HEK293 (cell line): ENCODE measurements around the gene PPP1R9B.
A peak's percentile ranks its signal among the peaks of the same experiment; 100 is the strongest.

Experiments used
- CTCF ChIA-PET: fragments of 350-600 bp; formaldehyde crosslinking; extraction: SDS; loops from one replicate; lab custom pipeline; 2021; ENCODE audit warnings: antibody characterized with exemption; lab: Yijun Ruan, JAX
- POLR2A ChIA-PET: fragments of 300-600 bp; formaldehyde crosslinking; extraction: SDS; loops from one replicate; lab custom pipeline; 2020; ENCODE audit warnings: antibody characterized with exemption, inconsistent platforms; lab: Yijun Ruan, JAX
- H3K27ac ChIP-seq: fragments of 200-500 bp; sonication (Bioruptor generic); 2 replicates; pipeline ENCODE4 v1.5.1; 2014; ENCODE audit warnings: low read depth, low read length, control low read depth, inconsistent platforms; ENCODE audit errors: extremely low read depth
- H3K36me3 ChIP-seq, 2 experiments: fragments of 200-500 bp in 1 of 2; sonication (Bioruptor generic) in 1 of 2; 1 replicate in 1 of 2; 2 replicates in 1 of 2; pipeline ENCODE4 v1.5.1; 2014 to 2017; ENCODE audit warnings: inconsistent platforms in 2 of 2, low read length in 2 of 2; ENCODE audit not compliant: control insufficient read depth in 2 of 2, insufficient read depth in 1 of 2
- H3K4me1 ChIP-seq: fragments of 200-500 bp; sonication (Bioruptor generic); 2 replicates; pipeline ENCODE4 v1.5.1; 2014; ENCODE audit warnings: mild to moderate bottlenecking, low read length, inconsistent platforms; ENCODE audit not compliant: control insufficient read depth, insufficient read depth
- H3K4me3 ChIP-seq: 2 replicates; pipeline ENCODE4 v1.5.1; 2011; ENCODE audit warnings: low read depth, mild to moderate bottlenecking, control low read depth, low read length, moderate library complexity
- H3K9me3 ChIP-seq: fragments of 200-500 bp; sonication (Bioruptor generic); 2 replicates; pipeline ENCODE4 v1.5.1; 2014; ENCODE audit warnings: low read depth, low read length, inconsistent platforms; ENCODE audit not compliant: control insufficient read depth, insufficient read depth
- EGR2 ChIP-seq: fragments of 450-650 bp; formaldehyde crosslinking; IDR thresholded peaks from 2 replicates; pipeline ENCODE4 v1.5.1; 2016; ENCODE audit warnings: low read depth, missing biosample characterization, missing genetic modification characterization
- FEZF1 ChIP-seq: fragments of 450-650 bp; formaldehyde crosslinking; IDR thresholded peaks from 2 replicates; pipeline ENCODE4 v1.5.1; 2016; ENCODE audit warnings: missing biosample characterization, missing genetic modification characterization
- PRDM1 ChIP-seq: fragments of 450-650 bp; formaldehyde crosslinking; IDR thresholded peaks from 2 replicates; pipeline ENCODE4; 2016; ENCODE audit warnings: missing biosample characterization, missing genetic modification characterization
- SCRT1 ChIP-seq: fragments of 450-650 bp; formaldehyde crosslinking; IDR thresholded peaks from 2 replicates; pipeline ENCODE4 v1.5.1; 2016; ENCODE audit warnings: missing biosample characterization, missing genetic modification characterization, borderline replicate concordance
- ZBTB1 ChIP-seq: fragments of 450-650 bp; formaldehyde crosslinking; IDR thresholded peaks from 2 replicates; pipeline ENCODE4 v1.5.1; 2016; ENCODE audit warnings: missing biosample characterization, missing genetic modification characterization
- ZBTB17 ChIP-seq: fragments of 450-650 bp; formaldehyde crosslinking; IDR thresholded peaks from 2 replicates; pipeline ENCODE4 v1.5.1; 2016; ENCODE audit warnings: missing biosample characterization, missing genetic modification characterization
- ZFHX2 ChIP-seq: fragments of 450-650 bp; formaldehyde crosslinking; conservative IDR thresholded peaks from 2 replicates; pipeline ENCODE4 v1.5.1; 2016; ENCODE audit warnings: missing biosample characterization, missing genetic modification characterization
- ZNF223 ChIP-seq: fragments of 450-650 bp; formaldehyde crosslinking; IDR thresholded peaks from 2 replicates; pipeline ENCODE4 v1.5.1; 2016; ENCODE audit warnings: missing biosample characterization, missing genetic modification characterization
- ZNF324 ChIP-seq: fragments of 450-650 bp; formaldehyde crosslinking; IDR thresholded peaks from 2 replicates; pipeline ENCODE4 v1.5.1; 2016; ENCODE audit warnings: missing biosample characterization, missing genetic modification characterization
- ZNF335 ChIP-seq: fragments of 450-650 bp; formaldehyde crosslinking; conservative IDR thresholded peaks from 2 replicates; pipeline ENCODE4 v1.5.1; 2016; ENCODE audit warnings: missing biosample characterization, missing genetic modification characterization
- ZNF366 ChIP-seq: fragments of 450-650 bp; formaldehyde crosslinking; conservative IDR thresholded peaks from 2 replicates; pipeline ENCODE4 v1.5.1; 2016; ENCODE audit warnings: missing biosample characterization, missing genetic modification characterization
- ZNF48 ChIP-seq: fragments of 450-650 bp; formaldehyde crosslinking; IDR thresholded peaks from 2 replicates; pipeline ENCODE4 v1.5.1; 2016; ENCODE audit warnings: missing biosample characterization, missing genetic modification characterization
- ZNF571 ChIP-seq: fragments of 450-650 bp; formaldehyde crosslinking; IDR thresholded peaks from 2 replicates; pipeline ENCODE4 v1.5.0; 2017; ENCODE audit warnings: missing biosample characterization, missing genetic modification characterization
- ZNF629 ChIP-seq: fragments of 450-650 bp; formaldehyde crosslinking; IDR thresholded peaks from 2 replicates; pipeline ENCODE4 v1.5.1; 2017; ENCODE audit warnings: missing biosample characterization, missing genetic modification characterization
- ZNF639 ChIP-seq: fragments of 450-650 bp; formaldehyde crosslinking; IDR thresholded peaks from 2 replicates; pipeline ENCODE4 v1.5.1; 2016; ENCODE audit warnings: missing biosample characterization, missing genetic modification characterization
- ZNF670 ChIP-seq: fragments of 450-650 bp; formaldehyde crosslinking; IDR thresholded peaks from 2 replicates; pipeline ENCODE4 v1.5.1; 2016; ENCODE audit warnings: missing biosample characterization, missing genetic modification characterization, low read depth
- ZNF677 ChIP-seq: fragments of 450-650 bp; IDR thresholded peaks from 2 replicates; pipeline ENCODE4 v1.5.0; 2018; ENCODE audit warnings: missing biosample characterization, mild to moderate bottlenecking, missing genetic modification characterization, moderate library complexity
- ZSCAN5A ChIP-seq: fragments of 450-650 bp; formaldehyde crosslinking; IDR thresholded peaks from 2 replicates; pipeline ENCODE4 v1.5.1; 2016; ENCODE audit warnings: missing biosample characterization, missing genetic modification characterization
- TF ChIP-seq, protein P1 (sequence below): fragments of 450-650 bp; formaldehyde crosslinking; IDR thresholded peaks from 2 replicates; pipeline ENCODE4 v1.5.1; 2016; ENCODE audit warnings: missing biosample characterization, missing genetic modification characterization, borderline replicate concordance
- TF ChIP-seq, protein P2 (sequence below): fragments of 450-650 bp; formaldehyde crosslinking; IDR thresholded peaks from 2 replicates; pipeline ENCODE4 v1.5.1; 2016; ENCODE audit warnings: missing biosample characterization, missing genetic modification characterization, borderline replicate concordance

PPP1R9B gene

DNA sequence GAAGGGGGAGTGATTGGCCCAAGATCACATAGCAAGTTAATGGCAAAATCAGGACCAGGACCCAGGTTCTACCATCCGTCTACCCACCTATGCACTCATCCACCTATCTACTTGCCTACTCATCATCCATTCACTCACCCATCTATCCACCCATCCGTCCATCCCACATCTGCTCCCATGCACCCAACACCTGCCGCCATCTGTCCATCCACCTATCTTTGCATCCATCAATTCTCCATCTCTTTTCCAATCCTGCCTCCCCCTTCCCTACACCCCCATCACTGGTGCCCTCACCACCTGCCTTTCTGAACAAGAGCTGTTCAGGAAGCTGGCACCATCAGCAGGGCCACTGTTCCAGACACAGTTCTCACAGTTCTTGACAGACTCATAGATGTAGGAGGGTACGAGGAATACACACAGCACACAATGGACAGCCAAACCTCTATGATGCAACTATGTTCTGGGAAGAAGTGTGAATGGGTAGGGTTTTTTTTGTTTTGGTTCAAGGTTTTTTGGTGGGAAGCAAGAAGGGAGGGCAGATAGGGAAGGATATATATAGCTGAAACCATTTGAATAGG, 25.0 kb downstream of the PPP1R9B start:
- H3K9me3 ChIP-seq: no peaks in the 10 kb centered on the region
- ChIA-PET CTCF (interaction anchor here (1.5 to 3.4 kb wide), 3 partner anchors 11 to 27 kb away, joined by 4 to 28 read pairs (median 15); no protein-coding TSS in a partner anchor), POLR2A (interaction anchor here (0.7 to 1.2 kb wide), 2 partner anchors 13 to 70 kb away, joined by 3 to 5 read pairs; partner anchors contain the start of gene ITGA3)
- peaks cover 13% of the 10 kb centered on the region for H3K4me1 ChIP-seq
- H3K36me3 ChIP-seq: peaks cover 0 to 4% of the 10 kb centered on the region in 2 experiments; a peak in 1 of 3 replicates
- no peak overlapping the region for H3K27ac ChIP-seq
- TF ChIP-seq ZNF48: no peak
- no peak for TF ChIP-seq FEZF1
- no peak for TF ChIP-seq ZNF639 (tag by site-specific recombination)
- no peak for TF ChIP-seq ZNF223 (tag by site-specific recombination)
- no peak for TF ChIP-seq ZNF677 (tag by site-specific recombination)
- TF ChIP-seq, protein P1, sequence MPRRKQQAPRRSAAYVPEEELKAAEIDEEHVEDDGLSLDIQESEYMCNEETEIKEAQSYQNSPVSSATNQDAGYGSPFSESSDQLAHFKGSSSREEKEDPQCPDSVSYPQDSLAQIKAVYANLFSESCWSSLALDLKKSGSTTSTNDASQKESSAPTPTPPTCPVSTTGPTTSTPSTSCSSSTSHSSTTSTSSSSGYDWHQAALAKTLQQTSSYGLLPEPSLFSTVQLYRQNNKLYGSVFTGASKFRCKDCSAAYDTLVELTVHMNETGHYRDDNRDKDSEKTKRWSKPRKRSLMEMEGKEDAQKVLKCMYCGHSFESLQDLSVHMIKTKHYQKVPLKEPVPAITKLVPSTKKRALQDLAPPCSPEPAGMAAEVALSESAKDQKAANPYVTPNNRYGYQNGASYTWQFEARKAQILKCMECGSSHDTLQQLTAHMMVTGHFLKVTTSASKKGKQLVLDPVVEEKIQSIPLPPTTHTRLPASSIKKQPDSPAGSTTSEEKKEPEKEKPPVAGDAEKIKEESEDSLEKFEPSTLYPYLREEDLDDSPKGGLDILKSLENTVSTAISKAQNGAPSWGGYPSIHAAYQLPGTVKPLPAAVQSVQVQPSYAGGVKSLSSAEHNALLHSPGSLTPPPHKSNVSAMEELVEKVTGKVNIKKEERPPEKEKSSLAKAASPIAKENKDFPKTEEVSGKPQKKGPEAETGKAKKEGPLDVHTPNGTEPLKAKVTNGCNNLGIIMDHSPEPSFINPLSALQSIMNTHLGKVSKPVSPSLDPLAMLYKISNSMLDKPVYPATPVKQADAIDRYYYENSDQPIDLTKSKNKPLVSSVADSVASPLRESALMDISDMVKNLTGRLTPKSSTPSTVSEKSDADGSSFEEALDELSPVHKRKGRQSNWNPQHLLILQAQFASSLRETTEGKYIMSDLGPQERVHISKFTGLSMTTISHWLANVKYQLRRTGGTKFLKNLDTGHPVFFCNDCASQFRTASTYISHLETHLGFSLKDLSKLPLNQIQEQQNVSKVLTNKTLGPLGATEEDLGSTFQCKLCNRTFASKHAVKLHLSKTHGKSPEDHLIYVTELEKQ (tag by site-specific recombination): no peak
- TF ChIP-seq EGR2: peak; percentile 64; the same call in 1 of the 2 replicates
- no peak for TF ChIP-seq ZNF324 (tag by site-specific recombination)
- TF ChIP-seq ZFHX2: 0 out of 2 replicates have a peak, but pooled peaks have one; percentile 25
- TF ChIP-seq, protein P2, sequence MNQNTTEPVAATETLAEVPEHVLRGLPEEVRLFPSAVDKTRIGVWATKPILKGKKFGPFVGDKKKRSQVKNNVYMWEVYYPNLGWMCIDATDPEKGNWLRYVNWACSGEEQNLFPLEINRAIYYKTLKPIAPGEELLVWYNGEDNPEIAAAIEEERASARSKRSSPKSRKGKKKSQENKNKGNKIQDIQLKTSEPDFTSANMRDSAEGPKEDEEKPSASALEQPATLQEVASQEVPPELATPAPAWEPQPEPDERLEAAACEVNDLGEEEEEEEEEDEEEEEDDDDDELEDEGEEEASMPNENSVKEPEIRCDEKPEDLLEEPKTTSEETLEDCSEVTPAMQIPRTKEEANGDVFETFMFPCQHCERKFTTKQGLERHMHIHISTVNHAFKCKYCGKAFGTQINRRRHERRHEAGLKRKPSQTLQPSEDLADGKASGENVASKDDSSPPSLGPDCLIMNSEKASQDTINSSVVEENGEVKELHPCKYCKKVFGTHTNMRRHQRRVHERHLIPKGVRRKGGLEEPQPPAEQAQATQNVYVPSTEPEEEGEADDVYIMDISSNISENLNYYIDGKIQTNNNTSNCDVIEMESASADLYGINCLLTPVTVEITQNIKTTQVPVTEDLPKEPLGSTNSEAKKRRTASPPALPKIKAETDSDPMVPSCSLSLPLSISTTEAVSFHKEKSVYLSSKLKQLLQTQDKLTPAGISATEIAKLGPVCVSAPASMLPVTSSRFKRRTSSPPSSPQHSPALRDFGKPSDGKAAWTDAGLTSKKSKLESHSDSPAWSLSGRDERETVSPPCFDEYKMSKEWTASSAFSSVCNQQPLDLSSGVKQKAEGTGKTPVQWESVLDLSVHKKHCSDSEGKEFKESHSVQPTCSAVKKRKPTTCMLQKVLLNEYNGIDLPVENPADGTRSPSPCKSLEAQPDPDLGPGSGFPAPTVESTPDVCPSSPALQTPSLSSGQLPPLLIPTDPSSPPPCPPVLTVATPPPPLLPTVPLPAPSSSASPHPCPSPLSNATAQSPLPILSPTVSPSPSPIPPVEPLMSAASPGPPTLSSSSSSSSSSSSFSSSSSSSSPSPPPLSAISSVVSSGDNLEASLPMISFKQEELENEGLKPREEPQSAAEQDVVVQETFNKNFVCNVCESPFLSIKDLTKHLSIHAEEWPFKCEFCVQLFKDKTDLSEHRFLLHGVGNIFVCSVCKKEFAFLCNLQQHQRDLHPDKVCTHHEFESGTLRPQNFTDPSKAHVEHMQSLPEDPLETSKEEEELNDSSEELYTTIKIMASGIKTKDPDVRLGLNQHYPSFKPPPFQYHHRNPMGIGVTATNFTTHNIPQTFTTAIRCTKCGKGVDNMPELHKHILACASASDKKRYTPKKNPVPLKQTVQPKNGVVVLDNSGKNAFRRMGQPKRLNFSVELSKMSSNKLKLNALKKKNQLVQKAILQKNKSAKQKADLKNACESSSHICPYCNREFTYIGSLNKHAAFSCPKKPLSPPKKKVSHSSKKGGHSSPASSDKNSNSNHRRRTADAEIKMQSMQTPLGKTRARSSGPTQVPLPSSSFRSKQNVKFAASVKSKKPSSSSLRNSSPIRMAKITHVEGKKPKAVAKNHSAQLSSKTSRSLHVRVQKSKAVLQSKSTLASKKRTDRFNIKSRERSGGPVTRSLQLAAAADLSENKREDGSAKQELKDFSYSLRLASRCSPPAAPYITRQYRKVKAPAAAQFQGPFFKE (tag by site-specific recombination): no peak
- TF ChIP-seq ZNF335 (tag by site-specific recombination): no peak
- peak; percentile 43; the same call in 1 of the 2 replicates for TF ChIP-seq ZBTB17 (tag by site-specific recombination)
- no peak for TF ChIP-seq ZSCAN5A (tag by site-specific recombination)
- no peak for TF ChIP-seq PRDM1
- no peak for TF ChIP-seq ZBTB1
- TF ChIP-seq ZNF571 (tag by site-specific recombination): no peak
- TF ChIP-seq ZNF366 (tag by site-specific recombination): peak; percentile 57
- no peak for TF ChIP-seq ZNF629 (tag by site-specific recombination)
- no peak for TF ChIP-seq ZNF670
- no peak for TF ChIP-seq SCRT1 (tag by site-specific recombination)
- no peak overlapping the region for H3K4me3 ChIP-seq
